ENCODE results near the gene PSMD11.

Gene PSMD11

GRCh38 chr17:32516450-32516849 lies 72.1 kb downstream of the PSMD11 start:
- TF ChIP-seq SIN3A (IDR thresholded peaks at IDR 0.05; ENCODE audit: borderline replicate concordance, insufficient read depth, low read length) = no peak
- no peak for TF ChIP-seq TAF1 (IDR thresholded peaks at IDR 0.05; ENCODE audit: borderline replicate concordance, insufficient read depth, low read length)
- TF ChIP-seq POLR2AphosphoS5 (IDR thresholded peaks at IDR 0.05; ENCODE audit: low read depth, low read length) = no peak
- TF ChIP-seq FOXP2 (optimal IDR thresholded peaks at IDR 0.05; ENCODE audit: borderline replicate concordance, extremely low read depth, extremely low read length, insufficient read depth) = no peak
- no peak for TF ChIP-seq REST (IDR thresholded peaks at IDR 0.05; ENCODE audit: insufficient read depth in 1 of 2, low read depth in 2 of 2, low read length in 2 of 2)

GRCh38 chr17:32516940-32517701 lies 72.8 kb downstream of the PSMD11 start:
- TF ChIP-seq SIN3A (IDR thresholded peaks at IDR 0.05; ENCODE audit: borderline replicate concordance, insufficient read depth, low read length) = no peak
- no peak for TF ChIP-seq FOXP2 (optimal IDR thresholded peaks at IDR 0.05; ENCODE audit: borderline replicate concordance, extremely low read depth, extremely low read length, insufficient read depth)

GRCh38 chr17:32517982-32518381 lies 73.7 kb downstream of the PSMD11 start:
- TF ChIP-seq SIN3A (IDR thresholded peaks at IDR 0.05; ENCODE audit: borderline replicate concordance, insufficient read depth, low read length) (no peak), REST (IDR thresholded peaks at IDR 0.05; ENCODE audit: insufficient read depth in 1 of 2, low read depth in 2 of 2, low read length in 2 of 2) (no peak), POLR2AphosphoS5 (IDR thresholded peaks at IDR 0.05; ENCODE audit: low read depth, low read length) (no peak), TAF1 (IDR thresholded peaks at IDR 0.05; ENCODE audit: borderline replicate concordance, insufficient read depth, low read length) (no peak), FOXP2 (optimal IDR thresholded peaks at IDR 0.05; ENCODE audit: borderline replicate concordance, extremely low read depth, extremely low read length, insufficient read depth) (no peak)

GRCh38 chr17:32518646-32519227 lies 74.4 kb downstream of the PSMD11 start:
- no peak for TF ChIP-seq POLR2AphosphoS5 (IDR thresholded peaks at IDR 0.05; ENCODE audit: low read depth, low read length)
- no peak for TF ChIP-seq FOXP2 (optimal IDR thresholded peaks at IDR 0.05; ENCODE audit: borderline replicate concordance, extremely low read depth, extremely low read length, insufficient read depth)
- TF ChIP-seq TAF1 (IDR thresholded peaks at IDR 0.05; ENCODE audit: borderline replicate concordance, insufficient read depth, low read length) = no peak
- no peak for TF ChIP-seq REST (IDR thresholded peaks at IDR 0.05; ENCODE audit: insufficient read depth in 1 of 2, low read depth in 2 of 2, low read length in 2 of 2)
- TF ChIP-seq SIN3A (IDR thresholded peaks at IDR 0.05; ENCODE audit: borderline replicate concordance, insufficient read depth, low read length) = no peak

- TF ChIP-seq SIN3A (IDR thresholded peaks at IDR 0.05; ENCODE audit: borderline replicate concordance, insufficient read depth, low read length) (no peak), FOXP2 (optimal IDR thresholded peaks at IDR 0.05; ENCODE audit: borderline replicate concordance, extremely low read depth, extremely low read length, insufficient read depth) (no peak), POLR2AphosphoS5 (IDR thresholded peaks at IDR 0.05; ENCODE audit: low read depth, low read length) (no peak), REST (IDR thresholded peaks at IDR 0.05; ENCODE audit: insufficient read depth in 1 of 2, low read depth in 2 of 2, low read length in 2 of 2) (no peak), TAF1 (IDR thresholded peaks at IDR 0.05; ENCODE audit: borderline replicate concordance, insufficient read depth, low read length) (no peak)
These were observed 75.2 kb downstream of the PSMD11 start for GRCh38 chr17:32519228-32520103.

Measured in PFSK-1 (cell line).